Measurements from ENCODE around the gene C9orf50.

DNA sequence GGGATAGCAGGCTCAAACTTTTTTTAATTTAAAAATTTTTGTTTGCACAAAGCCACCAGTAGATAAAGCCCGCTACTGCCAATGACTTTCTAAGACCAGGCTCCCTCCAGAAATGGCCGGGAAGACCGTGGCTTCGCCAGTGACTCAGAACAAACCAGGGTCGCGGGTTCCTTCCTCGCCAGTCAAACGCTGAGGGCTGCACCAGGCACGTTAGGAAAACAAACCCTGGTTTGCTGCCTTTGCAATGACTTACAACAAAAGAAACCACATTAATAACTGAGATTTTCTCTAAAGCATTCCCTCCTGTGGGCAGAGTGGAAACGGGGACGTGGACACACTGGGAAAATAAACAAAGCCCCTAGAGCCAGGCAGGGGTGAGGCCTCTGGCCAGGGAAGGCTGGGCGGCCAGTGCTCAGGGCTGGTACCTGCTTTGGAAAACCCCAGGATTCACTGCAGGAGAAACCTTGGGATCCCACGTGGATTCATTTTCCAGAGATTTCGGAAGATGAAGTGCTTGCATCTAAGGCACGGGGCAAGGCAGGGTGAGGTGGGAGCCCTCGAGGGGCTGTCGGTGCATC lies 48.3 kb upstream of the C9orf50 start:
- TF ChIP-seq, protein P1, sequence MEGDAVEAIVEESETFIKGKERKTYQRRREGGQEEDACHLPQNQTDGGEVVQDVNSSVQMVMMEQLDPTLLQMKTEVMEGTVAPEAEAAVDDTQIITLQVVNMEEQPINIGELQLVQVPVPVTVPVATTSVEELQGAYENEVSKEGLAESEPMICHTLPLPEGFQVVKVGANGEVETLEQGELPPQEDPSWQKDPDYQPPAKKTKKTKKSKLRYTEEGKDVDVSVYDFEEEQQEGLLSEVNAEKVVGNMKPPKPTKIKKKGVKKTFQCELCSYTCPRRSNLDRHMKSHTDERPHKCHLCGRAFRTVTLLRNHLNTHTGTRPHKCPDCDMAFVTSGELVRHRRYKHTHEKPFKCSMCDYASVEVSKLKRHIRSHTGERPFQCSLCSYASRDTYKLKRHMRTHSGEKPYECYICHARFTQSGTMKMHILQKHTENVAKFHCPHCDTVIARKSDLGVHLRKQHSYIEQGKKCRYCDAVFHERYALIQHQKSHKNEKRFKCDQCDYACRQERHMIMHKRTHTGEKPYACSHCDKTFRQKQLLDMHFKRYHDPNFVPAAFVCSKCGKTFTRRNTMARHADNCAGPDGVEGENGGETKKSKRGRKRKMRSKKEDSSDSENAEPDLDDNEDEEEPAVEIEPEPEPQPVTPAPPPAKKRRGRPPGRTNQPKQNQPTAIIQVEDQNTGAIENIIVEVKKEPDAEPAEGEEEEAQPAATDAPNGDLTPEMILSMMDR (IDR thresholded peaks at IDR 0.05; ENCODE audit: low read depth, low read length): no peak
- TF ChIP-seq MYC (IDR thresholded peaks at IDR 0.05; ENCODE audit: low read depth, low read length): no peak

All from NB4 (cell line).